ENCODE results near the gene APMAP.

Gene APMAP

GRCh38 chr20:24964506-24964840 lies 28.1 kb downstream of the APMAP start:
- DNase-seq: no peak

GRCh38 chr20:24963672-24964505 lies 28.7 kb downstream of the APMAP start:
- DNase-seq: no peak

- no peak for DNase-seq
Observed at GRCh38 chr20:24962510-24962909, 30.0 kb downstream of the APMAP start.

GRCh38 chr20:24962182-24962492 lies 30.4 kb downstream of the APMAP start:
- DNase-seq: no peak

GRCh38 chr20:24961384-24962181 lies 31.0 kb downstream of the APMAP start:
- DNase-seq: no peak

- DNase-seq: no peak
Observed at GRCh38 chr20:24960861-24961260, 31.7 kb downstream of the APMAP start.

- DNase-seq: no peak
Observed at GRCh38 chr20:24960302-24960801, 32.2 kb downstream of the APMAP start.

GRCh38 chr20:24959591-24960301 lies 32.8 kb downstream of the APMAP start:
- no peak for DNase-seq

GRCh38 chr20:24958506-24959385 lies 33.8 kb downstream of the APMAP start:
- no peak for DNase-seq

GRCh38 chr20:24957326-24958016 lies 35.1 kb downstream of the APMAP start:
- no peak for DNase-seq

GRCh38 chr20:24956001-24956841 lies 36.3 kb downstream of the APMAP start:
- DNase-seq: no peak

- DNase-seq: no peak
Observed at GRCh38 chr20:24955045-24955444, 37.5 kb downstream of the APMAP start.

- no peak for DNase-seq
Observed at GRCh38 chr20:24954566-24954965, 38.0 kb downstream of the APMAP start.

- DNase-seq: no peak
Observed at GRCh38 chr20:24954151-24954550, 38.4 kb downstream of the APMAP start.

- DNase-seq: no peak
Observed at GRCh38 chr20:24953621-24954133, 38.9 kb downstream of the APMAP start.

- no peak for DNase-seq
Observed at GRCh38 chr20:24953209-24953575, 39.4 kb downstream of the APMAP start.

GRCh38 chr20:24952376-24953208 lies 40.0 kb downstream of the APMAP start:
- no peak for DNase-seq

- DNase-seq: no peak
Observed at GRCh38 chr20:24951536-24952083, 40.9 kb downstream of the APMAP start.

- DNase-seq: no peak
Observed at GRCh38 chr20:24950836-24951525, 41.6 kb downstream of the APMAP start.
